H1 (cell line): Measurements from ENCODE around the gene HDAC11. TPM values are rescaled to one million over a fixed set of nuclear protein-coding genes. Genes with fewer than 3 reads are reported as not detected.

Source experiments
- ATF2 ChIP-seq: IDR thresholded peaks from 2 replicates; pipeline ENCODE4 v1.6.1; 2012; ENCODE audit warnings: low read length, inconsistent platforms
- CTCF ChIP-seq, 3 experiments: IDR thresholded peaks; 1 replicate in 2 of 3; 2 replicates in 1 of 3; pipeline versions ENCODE4 v1.5.1 to v1.6.1; 2011; ENCODE audit warnings: low read length in 3 of 3, mild to moderate bottlenecking in 3 of 3, inconsistent platforms in 2 of 3, low read depth in 1 of 3, moderate library complexity in 1 of 3; ENCODE audit not compliant: insufficient read depth in 1 of 3; ENCODE audit errors: control extremely low read depth in 1 of 3
- RNF2 ChIP-seq: fragments of 200-900, 300-1000 bp; sonication (generic); IDR thresholded peaks from 2 replicates; pipeline ENCODE4 v1.7.1; 2016; ENCODE audit warnings: borderline replicate concordance, low read depth, mild to moderate bottlenecking, antibody characterized with exemption, low read length; ENCODE audit not compliant: poor library complexity, severe bottlenecking; ENCODE audit errors: missing control alignments
- SP2 ChIP-seq: IDR thresholded peaks from 2 replicates; pipeline ENCODE4 v1.6.1; 2012; ENCODE audit warnings: mild to moderate bottlenecking, low read length, inconsistent platforms
- SRF ChIP-seq: IDR thresholded peaks from 2 replicates; pipeline ENCODE4 v1.6.1; 2011; ENCODE audit warnings: mild to moderate bottlenecking, low read depth, low read length, moderate library complexity
- polyA plus RNA-seq, 7 experiments: library from polyadenylated mRNA; depleted of rRNA in 3 of 7; stranded (reverse) in 5 of 7; unstranded in 2 of 7; fragments of >200 nt in 5 of 7; fragments of 200-250 nt in 2 of 7; gene quantifications; 1 replicate in 5 of 7; 2 replicates in 1 of 7; 4 replicates in 1 of 7; pipeline versions ENCODE4 v1.2.1 to v1.2.3, GENCODE V29; 2011 to 2013; ENCODE audit warnings: missing spikeins in 2 of 7, mixed read lengths in 2 of 7
- total RNA-seq: library from RNA; stranded (reverse); fragmentation: NEBNext Ultra II Directional; extraction: Animal tissue kit (Norgen Biotek cat#: 25700); gene quantifications from 2 replicates; pipeline ENCODE4 v1.2.1, GENCODE V29; 2021

Gene HDAC11
- total and polyA plus RNA-seq, 2 of the 8 experiments (the other 6 are each of a cell fraction or from before 2014, with no cell fraction given), result 6.8 to 7.4 TPM

GRCh38 chr3:13552857-13553652 is 72.9 kb downstream of the HDAC11 start (continued):
- TF ChIP-seq CTCF (IDR thresholded peaks at IDR 0.05; ENCODE audit: control extremely low read depth in 1 of 3, insufficient read depth in 1 of 3, low read depth in 1 of 3, low read length in 3 of 3), result no peak
- no peak for TF ChIP-seq SP2
- no peak for TF ChIP-seq RNF2
- no peak for TF ChIP-seq SRF
- TF ChIP-seq ATF2, result no peak
